Gastroesophageal sphincter (tissue), 4 donors: ENCODE results near the gene ABCG1. TPM values are rescaled to one million over a fixed set of nuclear protein-coding genes. Genes with fewer than 3 reads are reported as not detected.

Source experiments
- ATAC-seq: fragments of 150-250 bp; one replicate; pipeline ENCODE4 v1.9.1; 2016; ENCODE audit warnings: mild to moderate bottlenecking, moderate library complexity
- H3K27ac ChIP-seq, 4 donors: fragments of 200-600 bp; sonication (generic) in 3 of 4; 1 replicate in 3 of 4; 2 replicates in 1 of 4; pipeline ENCODE4 v1.5.1; 2016 to 2019
- H3K27me3 ChIP-seq: fragments of 200-600 bp; sonication (generic); one replicate; pipeline ENCODE4 v1.5.1; 2019
- H3K36me3 ChIP-seq, 2 donors: fragments of 200-600 bp; sonication (generic); one replicate each; pipeline ENCODE4 v1.5.1; 2019; ENCODE audit warnings: control low read depth in 1 of 2
- H3K4me1 ChIP-seq, 3 donors: fragments of 200-600 bp; sonication (generic); 1 replicate in 2 of 3; 2 replicates in 1 of 3; pipeline ENCODE4 v1.5.1; 2016 to 2019; ENCODE audit warnings: control low read depth in 2 of 3
- H3K4me3 ChIP-seq, 2 donors: fragments of 200-600 bp; sonication (generic); one replicate each; pipeline ENCODE4 v1.5.1; 2019; ENCODE audit warnings: mild to moderate bottlenecking in 1 of 2, moderate library complexity in 1 of 2
- H3K9me3 ChIP-seq, 3 donors: fragments of 200-600 bp; sonication (generic); one replicate each; pipeline ENCODE4 v1.5.1; 2017 to 2019; ENCODE audit warnings: control low read depth in 2 of 3
- EP300 ChIP-seq: sonication (generic); formaldehyde crosslinking; IDR thresholded peaks from one replicate; pipeline ENCODE4 v1.6.1; 2017; ENCODE audit warnings: antibody characterized with exemption, mild to moderate bottlenecking
- POLR2A ChIP-seq, 2 donors: fragments of 450-650 bp; IDR thresholded peaks; one replicate each; pipeline ENCODE4 v1.6.1; 2017; ENCODE audit warnings: antibody characterized with exemption in 2 of 2, mild to moderate bottlenecking in 2 of 2, moderate library complexity in 1 of 2
- POLR2AphosphoS5 ChIP-seq: sonication (generic); formaldehyde crosslinking; IDR thresholded peaks from one replicate; pipeline ENCODE4 v1.6.1; 2017; ENCODE audit warnings: antibody characterized with exemption
- WGBS, 2 donors: methylation state at CpG; one replicate each; pipeline ENCODE4 v1.1.5; 2018; ENCODE audit warnings: low coverage in 1 of 2; 5-methylcytosine and 5-hydroxymethylcytosine counted together
- total RNA-seq, 4 donors: library from RNA; depleted of rRNA; stranded (reverse); fragments of >200 nt; gene quantifications; one replicate each; pipeline ENCODE4 v1.1.0, GENCODE V29; 2016
- TF ChIP-seq, protein P1 (sequence below), 4 experiments: fragments of 200-600 bp in 2 of 4; fragments of 450-650 bp in 2 of 4; sonication (generic) in 1 of 4; IDR thresholded peaks; one replicate each; pipeline ENCODE4 v1.5.1; 2017 to 2019; ENCODE audit warnings: antibody characterized with exemption in 4 of 4, mild to moderate bottlenecking in 2 of 4, moderate library complexity in 2 of 4

Gene ABCG1
- total RNA-seq: 10 to 100 TPM; 15.9 to 21.8 (median 18.0) TPM

- H3K4me3 ChIP-seq: peak within 1 kb of the TSS; percentile 85 to 92
- H3K4me1 ChIP-seq: peaks cover 0 to 43% (median 14%) of the 10 kb centered on the region in 3 donors
- peak; percentile 80 for ATAC-seq
- no peaks in the 10 kb centered on the region for H3K27me3 ChIP-seq
- TF ChIP-seq, protein P1, sequence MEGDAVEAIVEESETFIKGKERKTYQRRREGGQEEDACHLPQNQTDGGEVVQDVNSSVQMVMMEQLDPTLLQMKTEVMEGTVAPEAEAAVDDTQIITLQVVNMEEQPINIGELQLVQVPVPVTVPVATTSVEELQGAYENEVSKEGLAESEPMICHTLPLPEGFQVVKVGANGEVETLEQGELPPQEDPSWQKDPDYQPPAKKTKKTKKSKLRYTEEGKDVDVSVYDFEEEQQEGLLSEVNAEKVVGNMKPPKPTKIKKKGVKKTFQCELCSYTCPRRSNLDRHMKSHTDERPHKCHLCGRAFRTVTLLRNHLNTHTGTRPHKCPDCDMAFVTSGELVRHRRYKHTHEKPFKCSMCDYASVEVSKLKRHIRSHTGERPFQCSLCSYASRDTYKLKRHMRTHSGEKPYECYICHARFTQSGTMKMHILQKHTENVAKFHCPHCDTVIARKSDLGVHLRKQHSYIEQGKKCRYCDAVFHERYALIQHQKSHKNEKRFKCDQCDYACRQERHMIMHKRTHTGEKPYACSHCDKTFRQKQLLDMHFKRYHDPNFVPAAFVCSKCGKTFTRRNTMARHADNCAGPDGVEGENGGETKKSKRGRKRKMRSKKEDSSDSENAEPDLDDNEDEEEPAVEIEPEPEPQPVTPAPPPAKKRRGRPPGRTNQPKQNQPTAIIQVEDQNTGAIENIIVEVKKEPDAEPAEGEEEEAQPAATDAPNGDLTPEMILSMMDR (IDR thresholded peaks at IDR 0.05): no peak
- no peak for TF ChIP-seq EP300
- TF ChIP-seq POLR2A (IDR thresholded peaks at IDR 0.05): peak; percentile 67 to 90
- TF ChIP-seq POLR2AphosphoS5: no peak
- H3K9me3 ChIP-seq: no peaks in the 10 kb centered on the region
- peak within 1 kb of the TSS; percentile 45 to 87 (median 78) for H3K27ac ChIP-seq
- no CpG with 5 or more reads among the region's 83 CpGs for WGBS, 2 donors
- H3K36me3 ChIP-seq: peaks cover 0 to 4% of the 10 kb centered on the region in 2 donors
Observed at GRCh38 chr21:42218836-42219605, at the start of gene ABCG1. ABCG1 (plus strand) TSS chr21:42219140; CDS start chr21:42219263, 123 bp downstream.

DNA sequence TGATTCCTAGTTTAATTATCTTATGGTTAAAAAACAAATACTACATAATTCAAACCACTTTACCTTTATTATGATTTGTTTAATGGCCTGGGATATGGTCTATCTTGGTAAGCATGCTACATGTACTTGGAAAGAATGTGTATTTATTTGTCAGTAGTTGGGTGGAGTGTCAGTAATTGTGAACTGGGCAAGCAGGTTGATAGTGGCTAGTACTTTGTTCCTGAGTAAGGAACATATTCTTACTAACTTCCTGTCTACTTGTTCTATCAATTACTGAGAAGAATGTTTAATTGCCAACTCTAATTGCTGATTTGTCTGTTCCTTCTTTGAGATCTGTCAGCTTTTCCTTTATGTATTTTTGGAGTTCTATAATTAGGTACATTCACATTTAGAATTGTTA lies 49.2 kb upstream of the ABCG1 start:
- ATAC-seq: no peak
- Histone ChIP-seq H3K9me3 (no peaks in the 10 kb centered on the region), H3K4me3 (no peak overlapping the region), H3K4me1 (peaks cover 0 to 15% (median 0%) of the 10 kb centered on the region in 3 donors), H3K27ac (no peak overlapping the region), H3K36me3 (no peaks in the 10 kb centered on the region), H3K27me3 (no peaks in the 10 kb centered on the region)
- TF ChIP-seq EP300 (no peak), POLR2AphosphoS5 (no peak), POLR2A (IDR thresholded peaks at IDR 0.05) (no peak)
- TF ChIP-seq, protein P1 (IDR thresholded peaks at IDR 0.05): no peak

GRCh38 chr21:42171091-42172053 lies 47.6 kb upstream of the ABCG1 start:
- no peaks in the 10 kb centered on the region for H3K36me3 ChIP-seq
- WGBS, 2 donors: 65 to 79% methylated on average over 6 to 11 of the region's 14 CpGs
- H3K27ac ChIP-seq: peak overlapping the region in 3 of 4 donors; percentile 2 to 42 (median 3)

GRCh38 chr21:42172596-42173483 lies 46.1 kb upstream of the ABCG1 start:
- no peak overlapping the region for H3K4me3 ChIP-seq
- ATAC-seq: no peak
- H3K36me3 ChIP-seq: no peaks in the 10 kb centered on the region
- H3K9me3 ChIP-seq: no peaks in the 10 kb centered on the region
- H3K4me1 ChIP-seq: peaks cover 0 to 40% (median 0%) of the 10 kb centered on the region in 3 donors
- TF ChIP-seq POLR2A (IDR thresholded peaks at IDR 0.05) (no peak), EP300 (no peak), POLR2AphosphoS5 (no peak)
- TF ChIP-seq, protein P1 (IDR thresholded peaks at IDR 0.05): no peak
- WGBS, 2 donors: 68 to 90% methylated on average over 3 to 6 of the region's 40 CpGs
- H3K27me3 ChIP-seq: no peaks in the 10 kb centered on the region
- H3K27ac ChIP-seq: no peak overlapping the region

More at GRCh38 chr21:42171091-42172053, 47.6 kb upstream of the ABCG1 start:
- Histone ChIP-seq H3K4me1 (peaks cover 0 to 26% (median 0%) of the 10 kb centered on the region in 3 donors), H3K4me3 (no peak overlapping the region), H3K9me3 (no peaks in the 10 kb centered on the region), H3K27me3 (no peaks in the 10 kb centered on the region)
- TF ChIP-seq POLR2AphosphoS5: no peak
- TF ChIP-seq, protein P1 (IDR thresholded peaks at IDR 0.05): no peak
- TF ChIP-seq EP300: no peak
- TF ChIP-seq POLR2A (IDR thresholded peaks at IDR 0.05): no peak
- peak; percentile 73 for ATAC-seq
